Stomach smooth muscle (tissue), 2 donors: ENCODE results near the gene KLHDC8B.

Source experiments
- H3K27ac ChIP-seq: one replicate; pipeline ENCODE4 v1.7.0; 2013; ENCODE audit warnings: mild to moderate bottlenecking, low read length, inconsistent platforms
- H3K27me3 ChIP-seq, 2 donors: one replicate each; pipeline ENCODE4 v1.7.0; 2013; ENCODE audit warnings: low read length in 2 of 2; ENCODE audit not compliant: insufficient read depth in 2 of 2, control insufficient read depth in 1 of 2
- H3K36me3 ChIP-seq, 2 donors: one replicate each; pipeline ENCODE4 v1.7.0; 2013; ENCODE audit warnings: low read length in 2 of 2; ENCODE audit not compliant: control insufficient read depth in 2 of 2, insufficient read depth in 2 of 2
- H3K4me1 ChIP-seq: one replicate; pipeline ENCODE4 v1.7.0; 2013; ENCODE audit warnings: low read length; ENCODE audit not compliant: control insufficient read depth, insufficient read depth
- H3K4me3 ChIP-seq, 2 donors: one replicate each; pipeline ENCODE4 v1.7.0; 2013; ENCODE audit warnings: low read length in 2 of 2
- H3K9ac ChIP-seq, 2 donors: one replicate each; pipeline ENCODE4 v1.7.0; 2013; ENCODE audit warnings: low read length in 2 of 2, mild to moderate bottlenecking in 1 of 2
- H3K9me3 ChIP-seq, 2 donors: one replicate each; pipeline ENCODE4 v1.7.0; 2013; ENCODE audit warnings: low read length in 2 of 2; ENCODE audit not compliant: control insufficient read depth in 2 of 2
- donor health status: healthy.
- donor health status: Pancreatic carcinoma.

The KLHDC8B gene

DNA sequence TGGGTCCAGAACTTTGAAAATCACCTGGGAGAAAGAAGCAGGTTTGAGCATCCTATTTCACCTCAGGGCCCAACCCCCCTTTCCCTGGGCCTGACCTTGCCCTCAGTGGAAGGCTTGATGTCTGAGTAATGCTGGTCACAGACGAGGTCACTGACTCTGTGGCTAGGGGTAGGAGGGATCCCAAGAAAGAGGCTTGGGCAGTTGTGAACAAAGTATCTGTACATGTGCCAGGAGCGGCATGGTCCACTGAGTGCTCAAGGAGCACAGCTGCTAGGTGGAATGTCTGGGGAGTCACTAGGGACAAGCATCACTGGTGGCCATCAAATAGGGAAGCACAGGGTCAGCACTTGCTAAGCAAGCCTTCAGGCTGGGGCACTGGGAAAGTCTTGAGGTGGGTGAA lies 12.6 kb upstream of the KLHDC8B start:
- no peak overlapping the region for H3K9ac ChIP-seq
- H3K4me1 ChIP-seq: peaks cover 3% of the 10 kb centered on the region
- H3K4me3 ChIP-seq: no peak overlapping the region
- H3K36me3 ChIP-seq: peaks cover 5 to 18% of the 10 kb centered on the region in 2 donors
- no peaks in the 10 kb centered on the region for H3K27me3 ChIP-seq
- H3K9me3 ChIP-seq: no peaks in the 10 kb centered on the region
- no peak overlapping the region for H3K27ac ChIP-seq

DNA sequence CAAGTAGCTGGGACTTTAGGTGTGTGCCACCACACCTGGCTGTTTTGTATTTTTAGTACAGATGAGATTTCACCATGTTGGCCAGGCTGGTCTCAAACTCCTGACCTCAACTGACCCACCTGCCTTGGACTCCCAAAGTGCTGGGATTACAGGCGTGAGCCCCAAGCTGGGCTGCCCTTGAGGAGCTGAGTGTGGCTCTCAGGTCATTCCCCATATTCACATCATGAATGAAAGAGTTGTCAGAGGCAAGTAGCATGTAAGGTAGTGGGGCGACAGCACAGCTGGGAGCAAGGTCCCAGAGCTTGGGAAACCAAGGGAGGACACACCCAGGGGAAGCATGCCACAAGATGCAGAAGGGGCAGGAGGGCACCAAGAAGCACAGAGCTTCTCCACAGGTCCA lies 10.2 kb upstream of the KLHDC8B start:
- H3K27me3 ChIP-seq: no peaks in the 10 kb centered on the region
- H3K36me3 ChIP-seq: peaks cover 10 to 21% of the 10 kb centered on the region in 2 donors
- H3K4me3 ChIP-seq: no peak overlapping the region
- no peak overlapping the region for H3K9ac ChIP-seq
- H3K9me3 ChIP-seq: no peaks in the 10 kb centered on the region
- peaks cover 16% of the 10 kb centered on the region for H3K4me1 ChIP-seq
- H3K27ac ChIP-seq: no peak overlapping the region

DNA sequence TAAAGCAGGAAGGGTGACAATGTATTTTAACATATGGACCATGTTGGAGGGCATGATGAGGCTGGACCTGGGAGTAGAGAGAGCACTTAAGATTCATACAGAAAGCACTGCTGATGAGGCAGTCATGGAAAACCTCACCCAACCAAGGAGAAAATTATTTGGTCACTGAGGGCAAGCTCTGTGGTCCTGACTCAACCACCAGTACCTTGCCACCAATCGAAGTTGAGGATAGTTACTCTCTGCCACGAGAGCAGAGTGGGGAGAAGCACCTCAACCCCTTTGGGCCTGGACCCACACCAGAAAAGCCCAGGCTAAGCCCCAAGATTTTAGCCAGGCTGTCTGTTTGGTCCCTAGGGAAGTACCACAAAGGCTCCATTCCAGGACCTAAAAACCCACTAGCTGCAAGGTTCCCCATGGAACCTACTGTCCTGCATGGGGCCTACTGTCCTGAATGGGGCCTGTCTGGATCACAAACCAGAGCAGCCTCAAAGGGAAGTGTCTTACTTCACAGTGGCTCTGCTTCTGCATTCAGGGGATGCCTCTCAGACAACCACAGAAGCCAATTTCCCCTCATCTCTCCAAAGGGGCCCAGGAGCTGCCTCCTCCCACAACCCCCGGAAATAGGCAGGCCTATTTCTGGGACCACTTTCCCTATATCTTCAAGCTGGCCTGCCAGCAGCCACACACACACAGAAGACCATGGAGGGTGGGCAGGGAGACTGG lies 9.4 kb upstream of the KLHDC8B start:
- no peak overlapping the region for H3K9ac ChIP-seq
- H3K27ac ChIP-seq: no peak overlapping the region
- H3K36me3 ChIP-seq: peaks cover 10 to 21% of the 10 kb centered on the region in 2 donors
- H3K4me1 ChIP-seq: peaks cover 24% of the 10 kb centered on the region
- H3K9me3 ChIP-seq: no peaks in the 10 kb centered on the region
- H3K4me3 ChIP-seq: no peak overlapping the region
- H3K27me3 ChIP-seq: no peaks in the 10 kb centered on the region

DNA sequence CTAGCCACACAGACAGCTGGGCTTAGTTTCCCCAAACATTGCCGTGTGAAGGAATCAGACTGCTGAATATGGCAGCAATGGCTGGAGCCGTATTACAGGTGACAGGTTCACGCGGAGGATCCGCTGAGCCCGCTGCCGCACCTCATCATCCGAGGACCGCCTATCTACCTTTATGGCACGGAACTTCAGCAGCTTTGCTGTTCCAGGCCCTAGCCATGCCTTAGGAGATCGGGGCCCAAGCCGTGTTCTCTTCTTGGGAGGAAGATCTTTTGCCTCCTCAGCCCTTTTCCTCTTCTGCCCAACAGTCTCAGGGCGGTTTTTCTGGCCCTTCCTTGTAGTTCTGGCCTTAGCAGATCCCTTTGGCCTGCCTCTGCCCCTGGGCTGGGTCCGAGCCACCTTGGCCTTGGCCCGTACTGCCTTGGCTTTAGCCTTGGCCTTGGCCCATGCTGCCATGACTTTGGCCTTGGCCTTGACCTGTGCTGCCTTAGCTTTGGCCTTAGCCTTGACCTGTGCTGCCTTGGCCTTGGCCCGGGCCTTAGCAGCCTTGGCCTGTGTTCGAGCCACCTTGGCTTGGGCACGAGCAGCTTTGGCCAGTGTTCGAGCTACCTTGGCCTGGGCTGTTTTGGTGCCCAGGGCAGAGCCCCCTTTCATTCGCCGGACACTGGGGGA lies 8.5 kb upstream of the KLHDC8B start:
- no peak overlapping the region for H3K9ac ChIP-seq
- H3K4me1 ChIP-seq: peaks cover 25% of the 10 kb centered on the region

DNA sequence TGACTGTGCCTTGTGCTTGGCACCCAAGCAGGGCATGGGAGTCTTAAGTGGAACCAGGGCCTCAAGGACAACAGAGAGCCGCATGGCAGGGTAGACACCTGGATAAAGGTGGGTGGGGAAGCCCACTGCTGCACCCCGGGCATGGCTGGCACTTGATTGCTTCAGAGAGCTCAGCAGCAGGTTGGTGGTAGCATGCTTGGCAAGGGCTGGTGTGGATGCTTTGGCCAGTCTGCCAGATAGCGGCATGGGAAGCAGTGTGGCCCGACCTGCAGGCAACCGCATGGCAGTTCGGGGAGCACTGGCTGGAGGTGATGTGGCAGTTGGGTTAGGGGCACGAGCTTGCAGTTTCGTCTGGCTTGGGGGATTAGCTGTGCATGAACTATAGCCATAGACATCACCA lies 7.8 kb upstream of the KLHDC8B start:
- Histone ChIP-seq H3K27me3 (no peaks in the 10 kb centered on the region), H3K36me3 (peaks cover 10 to 21% of the 10 kb centered on the region in 2 donors), H3K9me3 (no peaks in the 10 kb centered on the region), H3K4me1 (peaks cover 25% of the 10 kb centered on the region), H3K27ac (no peak overlapping the region), H3K9ac (no peak overlapping the region), H3K4me3 (no peak overlapping the region)

More for the DNA sequence above, 8.5 kb upstream of the KLHDC8B start:
- no peak overlapping the region for H3K4me3 ChIP-seq
- no peaks in the 10 kb centered on the region for H3K9me3 ChIP-seq
- H3K36me3 ChIP-seq: peaks cover 10 to 21% of the 10 kb centered on the region in 2 donors
- H3K27ac ChIP-seq: no peak overlapping the region
- no peaks in the 10 kb centered on the region for H3K27me3 ChIP-seq

DNA sequence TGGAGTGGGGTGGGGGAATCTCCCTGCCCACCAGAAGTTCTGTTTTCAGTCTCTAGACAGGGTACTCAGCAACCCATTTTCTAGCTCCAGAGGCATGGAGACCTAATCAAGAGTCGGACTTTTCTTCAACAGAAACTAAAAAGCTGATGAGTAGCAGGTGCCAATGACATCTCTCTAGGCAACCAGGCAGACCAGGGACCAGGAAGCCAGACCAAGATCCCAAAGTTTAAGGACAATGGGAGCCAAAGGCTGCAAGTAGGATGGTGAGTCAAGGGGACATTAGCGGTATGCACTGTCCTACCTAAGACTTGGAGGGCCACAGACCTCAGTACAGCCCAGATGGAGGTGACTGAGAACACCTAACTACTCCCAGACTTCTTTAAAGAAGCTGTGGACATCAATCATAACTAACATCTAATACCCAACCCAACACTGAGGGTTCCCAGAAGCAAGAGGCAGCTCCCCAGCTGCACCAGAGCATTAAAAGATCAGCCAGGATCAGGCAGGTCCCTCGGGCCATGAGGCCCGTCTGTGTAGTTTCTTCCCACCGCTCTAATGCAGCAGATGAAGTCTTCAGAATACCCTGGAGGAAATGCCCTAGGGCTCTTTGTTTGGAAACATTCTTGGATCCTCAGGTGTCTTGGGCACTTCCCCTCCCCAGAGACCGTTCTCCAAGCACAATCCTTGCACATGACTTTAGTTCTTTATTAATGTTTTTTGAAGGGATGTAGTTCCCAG lies 6.2 kb upstream of the KLHDC8B start:
- H3K4me3 ChIP-seq: peak overlapping the region; percentile 88 to 95
- peak overlapping the region; percentile 64 for H3K27ac ChIP-seq
- peak overlapping the region; percentile 89 to 90 for H3K9ac ChIP-seq
- H3K36me3 ChIP-seq: peaks cover 10 to 21% of the 10 kb centered on the region in 2 donors
- H3K27me3 ChIP-seq: no peaks in the 10 kb centered on the region
- peaks cover 25% of the 10 kb centered on the region for H3K4me1 ChIP-seq
- H3K9me3 ChIP-seq: no peaks in the 10 kb centered on the region

DNA sequence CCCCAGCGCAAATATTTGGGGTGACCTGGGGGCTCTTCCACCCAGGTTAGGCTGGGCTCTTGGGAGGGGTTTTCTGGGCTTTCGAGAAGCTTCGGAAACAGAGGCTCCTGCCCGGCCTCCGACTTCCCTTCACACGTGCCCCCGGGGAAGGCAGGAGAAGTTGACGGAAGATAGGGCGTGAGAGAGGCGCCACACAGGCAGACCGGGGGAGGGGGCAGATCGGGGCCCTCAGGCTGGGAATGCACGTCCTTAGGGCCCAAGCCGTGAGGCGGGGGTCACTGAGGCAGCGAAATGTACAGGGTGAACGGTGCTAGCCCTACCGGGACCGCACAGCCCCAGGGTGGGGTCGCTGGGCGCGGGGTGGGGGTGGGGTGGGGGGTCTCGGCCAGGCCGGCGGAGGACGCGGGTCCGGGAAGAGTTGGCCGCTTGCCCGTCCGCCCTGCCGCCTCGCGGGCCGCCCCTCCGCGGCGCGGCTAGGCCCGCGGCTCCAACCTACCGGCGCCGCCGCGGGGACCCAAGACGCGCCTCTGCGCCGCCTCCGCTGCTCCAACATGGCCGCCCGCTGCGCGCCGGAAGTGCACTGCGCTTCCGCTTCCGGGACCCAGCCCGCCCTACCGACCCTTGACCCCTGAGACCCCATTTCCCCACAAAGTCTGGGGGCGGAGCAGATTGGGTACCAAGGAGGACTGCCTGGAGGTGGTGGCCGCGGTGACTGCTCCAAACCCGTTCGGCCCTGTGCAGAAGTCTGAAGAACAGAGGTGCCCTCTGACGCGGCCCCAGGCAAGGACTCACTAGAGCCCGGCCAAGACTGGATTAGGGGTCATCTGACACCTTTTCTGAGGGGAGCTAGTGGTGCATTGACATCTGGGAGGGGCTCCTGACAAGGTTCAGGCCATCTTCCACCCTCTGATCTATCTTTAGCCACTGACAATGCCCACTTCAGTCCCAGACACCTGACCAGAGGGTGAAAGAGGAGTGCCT lies 5.3 kb upstream of the KLHDC8B start, which contains the start of gene CCDC71:
Gene CCDC71, minus strand, starts transcription at position 561 of the 981 bp plus-strand sequence. CDS start 2,123 bp downstream, outside the sequence.
- peaks cover 10 to 21% of the 10 kb centered on the region in 2 donors for H3K36me3 ChIP-seq
- H3K27ac ChIP-seq: peak within 1 kb of the TSS; percentile 90
- peaks cover 34% of the 10 kb centered on the region for H3K4me1 ChIP-seq
- peak within 1 kb of the TSS; percentile 89 to 90 for H3K9ac ChIP-seq
- H3K4me3 ChIP-seq: peak within 1 kb of the TSS; percentile 88 to 95
- H3K27me3 ChIP-seq: no peaks in the 10 kb centered on the region
- no peaks in the 10 kb centered on the region for H3K9me3 ChIP-seq

DNA sequence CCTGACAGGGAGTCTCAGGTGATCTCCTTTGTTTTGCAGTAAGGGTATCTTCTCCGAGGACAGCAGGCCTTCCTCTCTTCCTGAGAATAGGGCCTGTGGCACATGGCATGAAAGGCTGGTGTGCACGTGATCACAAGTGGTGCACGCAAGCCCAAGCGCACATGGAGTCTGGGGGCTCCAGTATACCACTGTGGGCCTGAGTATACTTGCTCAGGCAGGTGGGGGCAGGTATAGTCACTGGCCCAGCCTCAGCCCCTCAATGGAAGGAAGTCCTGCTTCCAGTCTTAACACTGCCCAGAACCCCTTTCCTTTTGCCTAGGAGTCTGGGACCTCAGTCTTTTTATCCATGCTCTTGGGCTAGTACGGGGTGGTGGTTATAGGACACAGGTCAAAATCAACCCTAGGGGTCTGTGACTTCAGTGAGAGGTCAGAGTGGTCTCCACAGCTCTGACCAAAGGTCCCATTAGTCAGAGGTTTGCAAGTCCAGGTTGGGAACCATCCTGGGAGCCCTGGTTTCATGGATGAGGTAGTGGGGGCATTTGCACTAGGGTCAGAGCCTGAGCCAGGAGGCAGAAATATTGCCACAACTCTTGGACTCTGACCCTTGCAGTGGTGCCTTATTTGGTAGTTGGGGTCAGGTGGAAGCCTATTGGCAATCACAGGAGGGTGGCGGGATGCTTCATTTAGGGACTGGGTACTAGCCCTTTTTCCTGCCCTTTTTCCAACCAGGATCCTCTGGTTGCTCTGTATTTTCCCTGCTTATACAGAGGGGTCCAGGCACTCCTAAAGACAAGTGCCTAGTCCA lies 4.4 kb upstream of the KLHDC8B start:
- no peaks in the 10 kb centered on the region for H3K9me3 ChIP-seq
- peak overlapping the region; percentile 90 for H3K27ac ChIP-seq
- peaks cover 38% of the 10 kb centered on the region for H3K4me1 ChIP-seq
- peaks cover 10 to 18% of the 10 kb centered on the region in 2 donors for H3K36me3 ChIP-seq
- no peaks in the 10 kb centered on the region for H3K27me3 ChIP-seq
- H3K4me3 ChIP-seq: peak overlapping the region; percentile 88 to 95
- H3K9ac ChIP-seq: peak overlapping the region; percentile 68 to 90

DNA sequence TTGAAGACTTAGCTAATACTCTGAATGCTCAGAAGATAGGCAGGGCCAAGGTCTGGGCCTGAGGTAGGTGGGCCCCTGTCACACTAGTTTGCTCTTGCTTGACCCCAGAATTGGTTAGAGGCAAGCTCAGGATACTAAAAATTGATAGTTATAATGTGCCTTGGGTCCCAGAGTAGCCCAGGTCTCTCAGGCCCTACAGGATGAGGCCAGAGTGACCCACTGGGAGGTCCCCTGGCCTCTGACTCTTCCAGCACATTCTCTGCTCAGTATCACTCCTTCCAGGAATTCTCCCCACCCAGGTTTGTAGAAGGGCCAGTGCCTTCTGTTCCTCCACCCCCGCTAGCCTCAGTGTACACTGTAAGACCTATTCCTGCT lies 667 bp upstream of the KLHDC8B start:
- Histone ChIP-seq H3K36me3 (peaks cover 9 to 15% of the 10 kb centered on the region in 2 donors), H3K27ac (peak overlapping the region; percentile 91), H3K4me1 (peaks cover 53% of the 10 kb centered on the region), H3K27me3 (no peaks in the 10 kb centered on the region), H3K9ac (peak overlapping the region; percentile 83 to 90), H3K9me3 (no peaks in the 10 kb centered on the region), H3K4me3 (peak overlapping the region; percentile 68 to 90)
